H9 (cell line): ENCODE measurements around the gene FXN. TPM values are rescaled to one million over a fixed set of nuclear protein-coding genes. Genes with fewer than 3 reads are reported as not detected.
A peak's percentile ranks its signal among the peaks of the same experiment; 100 is the strongest.

Source experiments
- DNase-seq: peaks from one replicate; pipeline ENCODE4 v3.0.0-alpha.2; 2017
- H2AFZ ChIP-seq: one replicate; pipeline ENCODE4 v1.6.1; 2013; ENCODE audit warnings: mild to moderate bottlenecking, low read length, control low read depth, moderate library complexity
- H2AK5ac ChIP-seq: 2 replicates; pipeline ENCODE4 v1.6.1; 2013; ENCODE audit warnings: low read length, control low read depth, mixed read lengths; ENCODE audit not compliant: insufficient read length
- H2BK120ac ChIP-seq: one replicate; pipeline ENCODE4 v1.6.1; 2013; ENCODE audit warnings: low read depth, mild to moderate bottlenecking, low read length, control low read depth, inconsistent platforms; ENCODE audit not compliant: poor library complexity, severe bottlenecking
- H2BK12ac ChIP-seq: 2 replicates; pipeline ENCODE4 v1.6.1; 2013; ENCODE audit warnings: low read length, control low read depth, mixed read lengths, low read depth; ENCODE audit not compliant: insufficient read length
- H2BK15ac ChIP-seq: 2 replicates; pipeline ENCODE4 v1.6.1; 2013; ENCODE audit warnings: low read depth, low read length, control low read depth
- H2BK20ac ChIP-seq: one replicate; pipeline ENCODE4 v1.6.1; 2013; ENCODE audit warnings: low read depth, mild to moderate bottlenecking, low read length, control low read depth, inconsistent platforms; ENCODE audit not compliant: poor library complexity, severe bottlenecking
- H2BK5ac ChIP-seq: 2 replicates; pipeline ENCODE4 v1.6.1; 2013; ENCODE audit warnings: low read length, control low read depth, mixed read lengths; ENCODE audit not compliant: insufficient read length
- H3K14ac ChIP-seq: 2 replicates; pipeline ENCODE4 v1.6.1; 2013; ENCODE audit warnings: low read length, control low read depth; ENCODE audit not compliant: insufficient read depth
- H3K18ac ChIP-seq: 2 replicates; pipeline ENCODE4 v1.6.1; 2013; ENCODE audit warnings: low read depth, mild to moderate bottlenecking, mixed read lengths, low read length, control low read depth; ENCODE audit not compliant: insufficient read length
- H3K23ac ChIP-seq: 2 replicates; pipeline ENCODE4 v1.6.1; 2013; ENCODE audit warnings: low read length, control low read depth, mixed read lengths, low read depth; ENCODE audit not compliant: insufficient read length
- H3K23me2 ChIP-seq: 2 replicates; pipeline ENCODE4 v1.6.1; 2013; ENCODE audit warnings: low read depth, mild to moderate bottlenecking, mixed read lengths, low read length, control low read depth; ENCODE audit not compliant: insufficient read length, poor library complexity, severe bottlenecking
- H3K27ac ChIP-seq: 2 replicates; pipeline ENCODE4 v1.5.1; 2013; ENCODE audit warnings: low read length, control low read depth, mixed read lengths, low read depth; ENCODE audit not compliant: insufficient read length
- H3K27me3 ChIP-seq: 2 replicates; pipeline ENCODE4 v1.6.1; 2013; ENCODE audit warnings: low read length, control low read depth, inconsistent platforms; ENCODE audit not compliant: insufficient read depth
- H3K4ac ChIP-seq: 2 replicates; pipeline ENCODE4 v1.6.1; 2013; ENCODE audit warnings: low read depth, mild to moderate bottlenecking, control low read depth, inconsistent platforms, low read length, moderate library complexity
- H3K4me1 ChIP-seq: 2 replicates; pipeline ENCODE4 v1.6.1; 2013; ENCODE audit warnings: low read length, control low read depth, inconsistent platforms; ENCODE audit not compliant: insufficient read depth
- H3K4me2 ChIP-seq: 2 replicates; pipeline ENCODE4 v1.6.1; 2013; ENCODE audit warnings: low read length, control low read depth, mixed read lengths; ENCODE audit not compliant: insufficient read length, insufficient read depth
- H3K56ac ChIP-seq: 2 replicates; pipeline ENCODE4 v1.6.1; 2013; ENCODE audit warnings: low read depth, mild to moderate bottlenecking, mixed read lengths, low read length, control low read depth; ENCODE audit not compliant: insufficient read length
- H3K79me1 ChIP-seq: 2 replicates; pipeline ENCODE4 v1.6.1; 2013; ENCODE audit warnings: low read depth, mild to moderate bottlenecking, moderate library complexity, low read length, control low read depth, inconsistent platforms; ENCODE audit not compliant: insufficient read depth, poor library complexity, severe bottlenecking
- H3K79me2 ChIP-seq: 2 replicates; pipeline ENCODE4 v1.6.1; 2013; ENCODE audit warnings: low read length, control low read depth, inconsistent platforms; ENCODE audit not compliant: insufficient read depth
- H3K9ac ChIP-seq: 2 replicates; pipeline ENCODE4 v1.6.1; 2013; ENCODE audit warnings: low read length, control low read depth, mixed read lengths; ENCODE audit not compliant: insufficient read length; ENCODE audit errors: extremely low read depth
- H3K9me3 ChIP-seq: one replicate; pipeline ENCODE4 v1.6.1; 2013; ENCODE audit warnings: low read depth, low read length, inconsistent platforms; ENCODE audit not compliant: control insufficient read depth
- H3T11ph ChIP-seq: one replicate; pipeline ENCODE4 v1.6.1; 2013; ENCODE audit warnings: mild to moderate bottlenecking, low read length, control low read depth, inconsistent platforms
- H4K20me1 ChIP-seq: one replicate; pipeline ENCODE4 v1.6.1; 2013; ENCODE audit not compliant: control insufficient read depth, insufficient read length, insufficient read depth
- H4K5ac ChIP-seq: 2 replicates; pipeline ENCODE4 v1.6.1; 2013; ENCODE audit warnings: low read depth, mild to moderate bottlenecking, mixed read lengths, low read length, control low read depth; ENCODE audit not compliant: insufficient read length
- H4K8ac ChIP-seq: replicated peaks from 2 replicates; pipeline ENCODE4 v1.6.1; 2013; ENCODE audit warnings: low read length, control low read depth, mixed read lengths, low read depth; ENCODE audit not compliant: insufficient read length
- H4K91ac ChIP-seq: 2 replicates; pipeline ENCODE4 v1.6.1; 2013; ENCODE audit warnings: low read depth, mild to moderate bottlenecking, moderate library complexity, mixed read lengths, low read length, control low read depth; ENCODE audit not compliant: insufficient read length
- H3K27ac Mint-ChIP-seq, 3 experiments: 2 replicates in 2 of 3; 3 replicates in 1 of 3; pipeline ENCODE4 v1.8.0; 2020 to 2021; ENCODE audit warnings: mixed read lengths in 3 of 3, mild to moderate bottlenecking in 1 of 3, moderate library complexity in 1 of 3
- H3K27me3 Mint-ChIP-seq: 2 replicates; pipeline ENCODE4 v1.8.0; 2021; ENCODE audit warnings: low read depth, mild to moderate bottlenecking, moderate library complexity, mixed read lengths
- H3K36me3 Mint-ChIP-seq, 3 experiments: 2 replicates in 2 of 3; 3 replicates in 1 of 3; pipeline ENCODE4 v1.8.0; 2020 to 2021; ENCODE audit warnings: low read depth in 3 of 3, mixed read lengths in 3 of 3; ENCODE audit not compliant: insufficient read depth in 1 of 3
- H3K4me1 Mint-ChIP-seq, 2 experiments: 2 replicates each; pipeline ENCODE4 v1.8.0; 2020; ENCODE audit warnings: mixed read lengths in 2 of 2
- H3K4me3 Mint-ChIP-seq, 2 experiments: 2 replicates in 1 of 2; 3 replicates in 1 of 2; pipeline ENCODE4 v1.8.0; 2020 to 2021; ENCODE audit warnings: mild to moderate bottlenecking in 2 of 2, mixed read lengths in 2 of 2, moderate library complexity in 1 of 2
- H3K9me3 Mint-ChIP-seq, 2 experiments: 2 replicates in 1 of 2; 3 replicates in 1 of 2; pipeline ENCODE4 v1.8.0; 2020; ENCODE audit warnings: mild to moderate bottlenecking in 2 of 2, mixed read lengths in 2 of 2, moderate library complexity in 1 of 2
- WGBS: extraction: QIAGEN DNeasy Blood & Tissue Kit; methylation state at CpG from one replicate; pipeline ENCODE4 v1.1.7; 2013; ENCODE audit warnings: missing lambda C conversion rate, low lambda C conversion rate, mixed read lengths; ENCODE audit not compliant: insufficient read length; ENCODE audit errors: extremely low coverage; 5-methylcytosine and 5-hydroxymethylcytosine counted together
- total RNA-seq: library from RNA; stranded (reverse); gene quantifications from 2 replicates; pipeline ENCODE4 v1.2.1, GENCODE V29; 2021
- TF ChIP-seq, protein P1 (sequence below): fragments of 200-600 bp; sonication (generic); conservative IDR thresholded peaks from 3 replicates; pipeline ENCODE4 v1.8.0; 2021; ENCODE audit warnings: antibody characterized with exemption, mild to moderate bottlenecking

The FXN gene
- total RNA-seq, 1 experiment from 2014 or later: 34.4 TPM

DNA sequence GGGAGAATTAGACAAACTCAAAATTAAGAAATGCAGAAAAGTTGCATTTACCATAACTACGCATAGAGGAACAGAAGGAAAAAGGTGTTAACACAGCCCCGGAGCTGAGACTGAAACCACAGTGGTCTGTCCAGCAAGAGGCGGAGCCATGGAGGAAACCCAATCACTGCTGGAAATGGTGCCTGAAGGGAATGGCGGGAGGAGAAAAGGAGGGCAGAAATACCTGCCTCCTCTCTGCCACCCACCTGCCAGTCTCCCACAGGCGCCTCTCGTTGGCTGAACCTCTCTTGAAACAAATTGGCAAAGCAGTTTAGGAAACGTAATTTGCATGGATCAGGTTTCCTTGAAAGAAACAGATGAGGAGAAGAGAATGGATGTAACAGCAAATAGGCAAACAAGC lies 11.9 kb upstream of the FXN start:
- H3K14ac ChIP-seq: no peak overlapping the region
- no peak overlapping the region for H3K18ac ChIP-seq
- no peaks in the 10 kb centered on the region for H3K9me3 ChIP-seq
- H2BK5ac ChIP-seq: no peak overlapping the region
- no peak overlapping the region for H4K5ac ChIP-seq
- Mint-ChIP-seq H3K36me3 (no peaks in the 10 kb centered on the region), H3K4me3 (no peak overlapping the region), H3K27me3 (no peaks in the 10 kb centered on the region), H3K4me1 (peaks cover 16 to 31% of the 10 kb centered on the region in 2 experiments), H3K27ac (no peak overlapping the region; a peak in 1 of 7 replicates), H3K9me3 (no peaks in the 10 kb centered on the region)
- no peak overlapping the region for H2BK15ac ChIP-seq
- no peak overlapping the region for H3K9ac ChIP-seq
- H3K4me1 ChIP-seq: no peaks in the 10 kb centered on the region; the same call in 1 of the 2 replicates
- no peaks in the 10 kb centered on the region for H3K79me1 ChIP-seq
- no peaks in the 10 kb centered on the region for H3K79me2 ChIP-seq
- H4K91ac ChIP-seq: no peak overlapping the region
- no peaks in the 10 kb centered on the region for H4K20me1 ChIP-seq
- no peak overlapping the region for H2AK5ac ChIP-seq
- no peak overlapping the region for H3K56ac ChIP-seq
- H2BK12ac ChIP-seq: no peak overlapping the region
- H3T11ph ChIP-seq: no peak overlapping the region
- no peak overlapping the region for H2AFZ ChIP-seq
- WGBS: no CpG with 5 or more reads among the region's 7 CpGs
- no peaks in the 10 kb centered on the region for H3K23me2 ChIP-seq
- H3K27ac ChIP-seq: no peak overlapping the region
- H3K4ac ChIP-seq: no peak overlapping the region
- H3K23ac ChIP-seq: no peak overlapping the region
- no peak overlapping the region for H2BK20ac ChIP-seq
- H3K27me3 ChIP-seq: no peaks in the 10 kb centered on the region
- H3K4me2 ChIP-seq: no peak overlapping the region
- TF ChIP-seq, protein P1, sequence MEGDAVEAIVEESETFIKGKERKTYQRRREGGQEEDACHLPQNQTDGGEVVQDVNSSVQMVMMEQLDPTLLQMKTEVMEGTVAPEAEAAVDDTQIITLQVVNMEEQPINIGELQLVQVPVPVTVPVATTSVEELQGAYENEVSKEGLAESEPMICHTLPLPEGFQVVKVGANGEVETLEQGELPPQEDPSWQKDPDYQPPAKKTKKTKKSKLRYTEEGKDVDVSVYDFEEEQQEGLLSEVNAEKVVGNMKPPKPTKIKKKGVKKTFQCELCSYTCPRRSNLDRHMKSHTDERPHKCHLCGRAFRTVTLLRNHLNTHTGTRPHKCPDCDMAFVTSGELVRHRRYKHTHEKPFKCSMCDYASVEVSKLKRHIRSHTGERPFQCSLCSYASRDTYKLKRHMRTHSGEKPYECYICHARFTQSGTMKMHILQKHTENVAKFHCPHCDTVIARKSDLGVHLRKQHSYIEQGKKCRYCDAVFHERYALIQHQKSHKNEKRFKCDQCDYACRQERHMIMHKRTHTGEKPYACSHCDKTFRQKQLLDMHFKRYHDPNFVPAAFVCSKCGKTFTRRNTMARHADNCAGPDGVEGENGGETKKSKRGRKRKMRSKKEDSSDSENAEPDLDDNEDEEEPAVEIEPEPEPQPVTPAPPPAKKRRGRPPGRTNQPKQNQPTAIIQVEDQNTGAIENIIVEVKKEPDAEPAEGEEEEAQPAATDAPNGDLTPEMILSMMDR: no peak
- no peak overlapping the region for H4K8ac ChIP-seq
- H2BK120ac ChIP-seq: no peak overlapping the region
- DNase-seq: peak; percentile 78
